NCI-H1105 treated with DMSO at 0.1 percent for 48 hours (cell line): ENCODE results near the gene MGME1.
"Not testable (repeated sequence)": the region's sequence is repeated elsewhere in the genome, so short reads cannot be mapped to it uniquely, and the experiment has no call there.

Experiments
- DNase-seq: peaks from one replicate; lab custom pipeline; 2025; lab: John Stamatoyannopoulos, UW

Gene MGME1

GRCh38 chr20:18020931-18021330 is 52.1 kb downstream of the MGME1 start:
- no peak for DNase-seq

GRCh38 chr20:18024606-18025127 is 55.8 kb downstream of the MGME1 start:
- DNase-seq, result no peak

- not testable (repeated sequence) for DNase-seq
Observed at GRCh38 chr20:18027011-18027410, 58.2 kb downstream of the MGME1 start.

- no peak for DNase-seq
Observed at GRCh38 chr20:18030020-18030419, 61.2 kb downstream of the MGME1 start.

GRCh38 chr20:18031050-18031449 is 62.2 kb downstream of the MGME1 start:
- DNase-seq, result no peak

GRCh38 chr20:18031888-18032509 is 63.2 kb downstream of the MGME1 start:
- DNase-seq, result no peak

GRCh38 chr20:18032977-18033892 is 64.4 kb downstream of the MGME1 start:
- DNase-seq, result no peak

- no peak for DNase-seq
Observed at GRCh38 chr20:18034039-18034438, 65.2 kb downstream of the MGME1 start.

GRCh38 chr20:18039063-18039462 is 70.2 kb downstream of the MGME1 start:
- DNase-seq, result no peak
